K562 (cell line): ENCODE results near the gene SULT1C4. TPM values are rescaled to one million over a fixed set of nuclear protein-coding genes. Genes with fewer than 3 reads are reported as not detected.

ENCODE experiments used
- ATAC-seq: fragments of 200-7000 bp; cut with Tn5 transposase; 3 replicates; pipeline ENCODE4 v1.9.1; 2020; ENCODE audit warnings: moderate library complexity
- BruUV-seq: library from RNA; stranded (reverse); fragments of 400-500 nt; replicated peaks from 2 replicates; lab custom pipeline; 2021; lab: Mats Ljungman, UMichigan
- CTCF ChIA-PET: fragments of 300-600 bp; formaldehyde crosslinking; extraction: SDS; loops from one replicate; lab custom pipeline; 2021; ENCODE audit warnings: low intra/inter-chr PET ratio; lab: Yijun Ruan, JAX
- POLR2A ChIA-PET: fragments of 300-600, 350-650 bp; sonication (Branson Sonifier 250); formaldehyde crosslinking; extraction: SDS; loops from one replicate; lab custom pipeline; 2021; ENCODE audit warnings: antibody characterized with exemption, inconsistent platforms; lab: Yijun Ruan, JAX
- DNase-seq, 4 experiments: peaks; one replicate each; pipeline versions ENCODE4 v3.0.0 to v3.0.0-alpha.2; 2011 to 2018; ENCODE audit warnings: low spot score in 3 of 4, mixed read lengths in 3 of 4; ENCODE audit errors: extremely low read depth in 1 of 4
- FAIRE-seq: peaks from 2 replicates; lab custom pipeline; 2011; peaks lifted over from hg19 to GRCh38; lab: Jason Lieb, UNC
- H2AFZ ChIP-seq: 2 replicates; pipeline ENCODE4 v1.6.0; 2011; ENCODE audit warnings: low read depth, low read length, control low read depth, inconsistent platforms
- H3K27ac ChIP-seq: fragments of 200-600 bp; 3 replicates; pipeline ENCODE4 v1.8.0; 2011; ENCODE audit warnings: low read depth, mild to moderate bottlenecking, control low read depth, inconsistent platforms, low read length, moderate library complexity, mixed read lengths; ENCODE audit errors: extremely low read depth
- H3K27me3 ChIP-seq, 2 experiments: fragments of 300-600 bp in 1 of 2; 2 replicates in 1 of 2; 3 replicates in 1 of 2; pipeline versions ENCODE4 v1.6.0 to v1.8.0; 2011; ENCODE audit warnings: inconsistent platforms in 2 of 2, low read length in 2 of 2, mild to moderate bottlenecking in 1 of 2, mixed read lengths in 1 of 2, moderate library complexity in 1 of 2; ENCODE audit not compliant: control insufficient read depth in 2 of 2, insufficient read depth in 2 of 2
- H3K36me3 ChIP-seq: fragments of 300-600 bp; 3 replicates; pipeline ENCODE4 v1.8.0; 2011; ENCODE audit warnings: mild to moderate bottlenecking, low read length, inconsistent platforms; ENCODE audit not compliant: control insufficient read depth, insufficient read depth
- H3K4me1 ChIP-seq, 2 experiments: fragments of 200-600 bp in 1 of 2; replicated peaks in 1 of 2; 2 replicates in 1 of 2; 3 replicates in 1 of 2; pipeline versions ENCODE4 v1.5.1 to v1.8.0; 2011; ENCODE audit warnings: inconsistent platforms in 2 of 2, low read length in 2 of 2, mild to moderate bottlenecking in 1 of 2, mixed read lengths in 1 of 2, moderate library complexity in 1 of 2; ENCODE audit not compliant: control insufficient read depth in 2 of 2, insufficient read depth in 2 of 2
- H3K4me2 ChIP-seq: 2 replicates; pipeline ENCODE4 v1.6.1; 2011; ENCODE audit warnings: low read length, control low read depth, inconsistent platforms, mixed read lengths; ENCODE audit not compliant: insufficient read depth
- H3K4me3 ChIP-seq: fragments of 200-600 bp; sonication (generic), shearing (Covaris generic); 2 replicates; pipeline ENCODE4 v1.5.1; 2016; ENCODE audit warnings: control low read depth, inconsistent platforms
- H3K79me2 ChIP-seq: fragments of 200-600 bp; 3 replicates; pipeline ENCODE4 v1.8.0; 2011; ENCODE audit warnings: low read length, inconsistent platforms; ENCODE audit not compliant: control insufficient read depth, insufficient read depth
- H3K9ac ChIP-seq, 2 experiments: 2 replicates each; pipeline versions ENCODE4 v1.6.0 to v1.6.1; 2011; ENCODE audit warnings: low read depth in 2 of 2, low read length in 2 of 2, control low read depth in 1 of 2, inconsistent platforms in 1 of 2, mild to moderate bottlenecking in 1 of 2, mixed read lengths in 1 of 2; ENCODE audit not compliant: insufficient read depth in 1 of 2
- H3K9me1 ChIP-seq: one replicate; pipeline ENCODE4 v1.6.0; 2011; ENCODE audit warnings: inconsistent platforms, mild to moderate bottlenecking, low read length, moderate library complexity; ENCODE audit not compliant: control insufficient read depth, insufficient read depth
- H3K9me3 ChIP-seq: replicated peaks from 2 replicates; pipeline ENCODE4 v1.5.1; 2011; ENCODE audit warnings: low read depth, low read length, inconsistent platforms; ENCODE audit not compliant: control insufficient read depth, insufficient read depth
- H4K20me1 ChIP-seq: replicated peaks from 2 replicates; pipeline ENCODE4 v1.6.1; 2011; ENCODE audit warnings: low read length, inconsistent platforms, mixed read lengths; ENCODE audit not compliant: control insufficient read depth, insufficient read depth
- C11orf30 ChIP-seq: fragments of 450-650 bp; IDR thresholded peaks from 2 replicates; pipeline ENCODE4 v1.6.1; 2016; ENCODE audit warnings: low read depth, mild to moderate bottlenecking
- CBX5 ChIP-seq: IDR thresholded peaks from 2 replicates; pipeline ENCODE4 v1.6.1; 2014; ENCODE audit warnings: low read depth, borderline replicate concordance
- CEBPG ChIP-seq, 3 experiments: fragments of 200-800 bp in 1 of 3; sonication (Bioruptor generic) in 1 of 3; sonication (generic) in 1 of 3; formaldehyde crosslinking in 1 of 3; IDR thresholded peaks in 2 of 3; conservative IDR thresholded peaks in 1 of 3; 2 replicates each; pipeline versions ENCODE4 v1.6.1 to v1.8.0; 2016 to 2022; ENCODE audit warnings: missing compliant biosample characterization in 2 of 3, missing genetic modification characterization in 2 of 3, mild to moderate bottlenecking in 1 of 3, missing genetic modification reagents in 1 of 3
- E2F6 ChIP-seq, 2 experiments: IDR thresholded peaks; 2 replicates each; pipeline ENCODE4 v1.6.1; 2011; ENCODE audit warnings: borderline replicate concordance in 1 of 2, control low read depth in 1 of 2, low read depth in 1 of 2, low read length in 1 of 2, mild to moderate bottlenecking in 1 of 2, mixed read lengths in 1 of 2, moderate library complexity in 1 of 2; ENCODE audit not compliant: insufficient read depth in 1 of 2, insufficient read length in 1 of 2, poor library complexity in 1 of 2, severe bottlenecking in 1 of 2; ENCODE audit errors: extremely low read depth in 1 of 2
- ETV5 ChIP-seq: sonication (generic); formaldehyde crosslinking; IDR thresholded peaks from 2 replicates; pipeline ENCODE4 v1.4.0; 2020; ENCODE audit warnings: low read depth, mild to moderate bottlenecking, missing genetic modification reagents
- HDAC1 ChIP-seq, 2 experiments: fragments of 450-650 bp; IDR thresholded peaks; 2 replicates each; pipeline ENCODE4 v1.6.1; 2016 to 2017; ENCODE audit warnings: inconsistent platforms in 1 of 2, mild to moderate bottlenecking in 1 of 2, moderate library complexity in 1 of 2
- KDM1A ChIP-seq, 2 experiments: fragments of 450-650 bp; IDR thresholded peaks; 2 replicates each; pipeline ENCODE4 v1.6.1; 2016; ENCODE audit warnings: mild to moderate bottlenecking in 2 of 2
- MAFF ChIP-seq: IDR thresholded peaks from 2 replicates; pipeline ENCODE4 v1.6.1; 2012; ENCODE audit warnings: low read length, improper control_type of control experiment
- MAFK ChIP-seq: IDR thresholded peaks from 2 replicates; pipeline ENCODE4 v1.6.1; 2011; ENCODE audit warnings: low read length, improper control_type of control experiment
- MEIS2 ChIP-seq: fragments of 450-650 bp; IDR thresholded peaks from 2 replicates; pipeline ENCODE4 v1.6.1; 2014; ENCODE audit warnings: mild to moderate bottlenecking; ENCODE audit not compliant: partially characterized antibody
- NFE2L1 ChIP-seq: fragments of 450-650 bp; IDR thresholded peaks from 2 replicates; pipeline ENCODE4 v1.6.1; 2016; ENCODE audit warnings: missing genetic modification characterization, low read depth, mild to moderate bottlenecking, missing compliant biosample characterization, moderate library complexity, borderline replicate concordance
- NFYB ChIP-seq: IDR thresholded peaks from 2 replicates; pipeline ENCODE4 v1.6.1; 2011; ENCODE audit warnings: mild to moderate bottlenecking, moderate library complexity; ENCODE audit not compliant: insufficient read length; ENCODE audit errors: extremely low read depth
- SIN3B ChIP-seq: fragments of 450-650 bp; IDR thresholded peaks from 2 replicates; pipeline ENCODE4 v1.6.1; 2017; ENCODE audit warnings: low read depth, mild to moderate bottlenecking, moderate library complexity
- YBX1 ChIP-seq: fragments of 450-650 bp; IDR thresholded peaks from 2 replicates; pipeline ENCODE4 v1.7.1; 2016; ENCODE audit warnings: mild to moderate bottlenecking
- ZNF316 ChIP-seq: fragments of 450-650 bp; IDR thresholded peaks from 2 replicates; pipeline ENCODE4 v1.6.1; 2016
- WGBS: fragments of 100-300 bp; shearing (Covaris generic); methylation state at CpG from one replicate; pipeline ENCODE4 v1.1.6; 2016; ENCODE audit warnings: low coverage, mixed read lengths; ENCODE audit not compliant: insufficient coverage; ENCODE audit errors: missing lambda C conversion rate; 5-methylcytosine and 5-hydroxymethylcytosine counted together
- in situ Hi-C: fragments of 300-500 bp; cut with MboI; formaldehyde crosslinking; loops from 4 replicates; pipeline ENCODE4 v1.15.0; 2018; ENCODE audit warnings: inconsistent platforms, mixed read lengths
- intact Hi-C: fragments of 100-400 bp; cut with micrococcal nuclease; formaldehyde crosslinking; loops from 2 replicates; pipeline ENCODE4 v1.14.2; 2022
- polyA plus RNA-seq, 8 experiments: library from polyadenylated mRNA; depleted of rRNA in 4 of 8; stranded (reverse) in 5 of 8; unstranded in 3 of 8; fragments of >200 nt; fragmentation: Nextera tagmentation in 2 of 8; fragmentation: Illumina TruSeq in 1 of 8; extraction: Ambion mirVana in 2 of 8; extraction: Trizol in 1 of 8; gene quantifications; 2 replicates each; pipeline versions ENCODE4 v1.2.1 to v1.2.3, GENCODE V29; 2011 to 2014; ENCODE audit warnings: inconsistent platforms in 1 of 8, missing spikeins in 1 of 8
- total RNA-seq, 7 experiments: library from RNA; depleted of rRNA in 6 of 7; stranded (reverse); fragments of >200 nt in 6 of 7; fragmentation: Illumina TruSeq in 2 of 7; extraction: Trizol in 2 of 7; gene quantifications; 2 replicates each; pipeline versions ENCODE4 v1.2.1 to v1.2.3, GENCODE V29; 2011 to 2021; ENCODE audit warnings: low replicate concordance in 1 of 7
- TF ChIP-seq, protein P1 (sequence below): sonication (generic); formaldehyde crosslinking; IDR thresholded peaks from 2 replicates; pipeline ENCODE4 v1.4.0; 2020; ENCODE audit warnings: mild to moderate bottlenecking, missing genetic modification reagents

SULT1C4 gene
- total and polyA plus RNA-seq, 9 of the 15 experiments (the other 6 are each of a cell fraction or from before 2014, with no cell fraction given): 0.04 to 0.14 (median 0.09) TPM; not detected in 5

DNA sequence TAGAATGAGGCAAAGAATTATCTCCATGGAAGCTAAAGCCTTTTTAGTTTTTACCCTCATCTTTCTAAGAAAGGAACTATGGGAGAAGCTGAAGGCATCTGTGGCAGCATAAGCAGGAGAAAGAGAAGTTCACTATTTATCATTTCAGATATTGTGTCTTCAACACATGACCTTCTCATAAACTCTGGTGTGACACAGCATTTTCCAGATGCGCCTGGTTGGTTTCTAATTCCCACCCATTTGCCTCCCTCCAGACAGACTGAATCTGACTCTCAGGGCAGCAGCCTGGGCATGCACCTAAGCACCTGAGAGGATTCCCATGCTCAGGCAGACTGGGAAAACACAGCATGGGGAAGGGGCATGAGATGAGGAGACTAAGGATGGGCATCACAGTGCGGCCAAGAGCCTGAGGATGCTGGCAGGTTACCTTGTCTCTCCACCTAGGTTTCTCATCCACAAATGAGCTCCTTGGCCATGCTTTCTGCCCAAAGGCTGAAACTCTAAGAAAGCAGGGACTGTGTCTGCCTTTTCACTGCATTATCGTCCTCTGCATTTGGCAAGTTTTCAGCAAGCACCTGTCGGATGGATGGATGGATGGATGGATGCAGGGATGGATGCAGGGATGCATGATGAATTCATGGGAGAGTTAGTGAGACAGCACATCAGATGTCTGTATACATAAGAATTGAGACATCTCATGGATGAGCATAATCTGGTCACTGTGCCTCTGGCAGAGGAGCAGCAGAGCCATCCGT, 28.8 kb upstream of the SULT1C4 start:
- Histone ChIP-seq H3K27me3 (peaks cover 0 to 5% of the 10 kb centered on the region in 2 experiments; a peak in 1 of 5 replicates), H3K4me2 (no peak overlapping the region; the same call in 1 of the 2 replicates), H3K9ac (peak overlapping the region in 1 of 2 experiments; percentile 2; a peak in 1 of 4 replicates), H2AFZ (no peak overlapping the region), H3K79me2 (no peaks in the 10 kb centered on the region), H3K9me1 (no peaks in the 10 kb centered on the region), H3K9me3 (no peaks in the 10 kb centered on the region), H3K4me1 (peaks cover 6 to 23% of the 10 kb centered on the region in 2 experiments; a peak in 3 of 5 replicates), H3K4me3 (no peak overlapping the region), H4K20me1 (no peaks in the 10 kb centered on the region), H3K27ac (no peak overlapping the region), H3K36me3 (no peaks in the 10 kb centered on the region)
- BruUV-seq: no TSS peak
- ATAC-seq: peak; percentile 42; the same call in 2 of the 3 replicates
- intact Hi-C loops (no loop called here), in situ Hi-C loops (no loop called here)
- 8% methylated on average over 5 of the region's 5 CpGs for WGBS
- FAIRE-seq: peak; percentile 70
- DNase-seq: peak in 2 of 4 experiments; percentile 21 to 45
- ChIA-PET CTCF (interaction anchor here (0.7 to 1.0 kb wide), 2 partner anchors 234 to 235 kb away, joined by 3 read pairs; no protein-coding TSS in a partner anchor), POLR2A (no interaction called here)
- TF ChIP-seq HDAC1 (IDR thresholded peaks at IDR 0.05) (0 out of 4 replicates have a peak, but pooled peaks of 1 of the 2 experiments have one; percentile 32), SIN3B (no peak), E2F6 (IDR thresholded peaks at IDR 0.05; ENCODE audit: borderline replicate concordance in 1 of 2, extremely low read depth in 1 of 2, insufficient read depth in 1 of 2, insufficient read length in 1 of 2, low read depth in 1 of 2, low read length in 1 of 2, poor library complexity in 1 of 2, severe bottlenecking in 1 of 2) (no peak), KDM1A (IDR thresholded peaks at IDR 0.05) (peak; percentile 85 to 88), MAFF (peak; percentile 65), NFYB (peak; percentile 2), MEIS2 (peak; percentile 22), ETV5 (no peak), NFE2L1 (tag) (peak; percentile 58; the same call in 1 of the 2 replicates), CEBPG (CRISPR knock-in tag; IDR thresholded peaks at IDR 0.05) (no peak), CEBPG (tag; conservative IDR thresholded peaks at IDR 0.05 in 1 of 2, IDR thresholded peaks at IDR 0.05 in 1 of 2) (no peak), YBX1 (no peak), MAFK (peak; percentile 63), CBX5 (no peak), C11orf30 (peak; percentile 82), ZNF316 (peak; percentile 83)
- TF ChIP-seq, protein P1, sequence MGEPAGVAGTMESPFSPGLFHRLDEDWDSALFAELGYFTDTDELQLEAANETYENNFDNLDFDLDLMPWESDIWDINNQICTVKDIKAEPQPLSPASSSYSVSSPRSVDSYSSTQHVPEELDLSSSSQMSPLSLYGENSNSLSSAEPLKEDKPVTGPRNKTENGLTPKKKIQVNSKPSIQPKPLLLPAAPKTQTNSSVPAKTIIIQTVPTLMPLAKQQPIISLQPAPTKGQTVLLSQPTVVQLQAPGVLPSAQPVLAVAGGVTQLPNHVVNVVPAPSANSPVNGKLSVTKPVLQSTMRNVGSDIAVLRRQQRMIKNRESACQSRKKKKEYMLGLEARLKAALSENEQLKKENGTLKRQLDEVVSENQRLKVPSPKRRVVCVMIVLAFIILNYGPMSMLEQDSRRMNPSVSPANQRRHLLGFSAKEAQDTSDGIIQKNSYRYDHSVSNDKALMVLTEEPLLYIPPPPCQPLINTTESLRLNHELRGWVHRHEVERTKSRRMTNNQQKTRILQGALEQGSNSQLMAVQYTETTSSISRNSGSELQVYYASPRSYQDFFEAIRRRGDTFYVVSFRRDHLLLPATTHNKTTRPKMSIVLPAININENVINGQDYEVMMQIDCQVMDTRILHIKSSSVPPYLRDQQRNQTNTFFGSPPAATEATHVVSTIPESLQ: no peak
